HCT116 (cell line): ENCODE results near the gene HSF2BP. TPM values are rescaled to one million over a fixed set of nuclear protein-coding genes. Genes with fewer than 3 reads are reported as not detected.
"Not testable (repeated sequence)": the region's sequence is repeated elsewhere in the genome, so short reads cannot be mapped to it uniquely, and the experiment has no call there.

Source experiments
- ATAC-seq: fragments of 200-7000 bp; cut with Tn5 transposase; 2 replicates; pipeline ENCODE4 v1.9.1; 2020; ENCODE audit warnings: mild to moderate bottlenecking, moderate library complexity
- BruUV-seq: library from RNA; stranded (reverse); fragments of 400-500 nt; replicated peaks from 2 replicates; lab custom pipeline; 2021; lab: Mats Ljungman, UMichigan
- CTCF ChIA-PET: fragments of 300-600 bp; sonication (Branson Sonifier 250); formaldehyde crosslinking; loops from one replicate; lab custom pipeline; 2021; ENCODE audit warnings: antibody characterized with exemption; lab: Charles Lee
- POLR2A ChIA-PET: fragments of 300-600, 350-600 bp; sonication (Branson Sonifier 250); formaldehyde crosslinking; loops from one replicate; lab custom pipeline; 2021; ENCODE audit warnings: antibody characterized with exemption; lab: Charles Lee
- RAD21 ChIA-PET, 2 experiments: fragments of 300-600 bp; sonication (Branson Sonifier 250); formaldehyde crosslinking; loops; one replicate each; lab custom pipeline; 2023; ENCODE audit warnings: low total read pairs in 2 of 2; ENCODE audit not compliant: uncharacterized antibody in 2 of 2, unreplicated experiment in 2 of 2, low non-redundant PET in 1 of 2; lab: Charles Lee
- DNase-seq: peaks from one replicate; pipeline ENCODE4 v3.0.0-alpha.2; 2010; ENCODE audit warnings: low read depth, low spot score
- H2AFZ ChIP-seq: fragments of 200-600 bp; shearing (Covaris generic), sonication (generic); 2 replicates; pipeline ENCODE4 v1.6.1; 2017; ENCODE audit warnings: low read depth, mixed run types, mixed read lengths, antibody characterized with exemption, low read length; ENCODE audit not compliant: poor library complexity, severe bottlenecking
- H3K27ac ChIP-seq: 2 replicates; pipeline ENCODE4 v1.5.1; 2012; ENCODE audit warnings: low read depth, low read length
- H3K27me3 ChIP-seq: fragments of 200-600 bp; sonication (generic); 2 replicates; pipeline ENCODE4 v1.6.1; 2016; ENCODE audit warnings: mixed run types, low read length, mixed read lengths; ENCODE audit not compliant: insufficient read depth
- H3K36me3 ChIP-seq, 2 experiments: fragments of 200-500 bp in 1 of 2; fragments of 200-600 bp in 1 of 2; sonication (Bioruptor generic) in 1 of 2; sonication (generic) in 1 of 2; 2 replicates each; pipeline versions ENCODE4 v1.5.1 to v1.6.1; 2014 to 2016; ENCODE audit warnings: low read length in 2 of 2, inconsistent platforms in 1 of 2, mixed read lengths in 1 of 2, mixed run types in 1 of 2; ENCODE audit not compliant: insufficient read depth in 2 of 2, control insufficient read depth in 1 of 2
- H3K4me1 ChIP-seq, 2 experiments: fragments of 200-600 bp in 1 of 2; sonication (generic) in 1 of 2; 2 replicates each; pipeline versions ENCODE4 v1.5.1 to v1.6.1; 2012 to 2017; ENCODE audit warnings: low read length in 2 of 2, inconsistent platforms in 1 of 2, mild to moderate bottlenecking in 1 of 2, mixed read lengths in 1 of 2, mixed run types in 1 of 2, moderate library complexity in 1 of 2; ENCODE audit not compliant: insufficient read depth in 2 of 2, control insufficient read depth in 1 of 2
- H3K4me2 ChIP-seq: fragments of 200-600 bp; sonication (generic); 2 replicates; pipeline ENCODE4 v1.6.1; 2017; ENCODE audit warnings: mixed run types, low read length, mixed read lengths
- H3K4me3 ChIP-seq, 2 experiments: fragments of 200-600 bp in 1 of 2; sonication (generic) in 1 of 2; replicated peaks in 1 of 2; 2 replicates each; pipeline ENCODE4 v1.5.1; 2011 to 2016; ENCODE audit warnings: low read length in 2 of 2, control low read depth in 1 of 2, low read depth in 1 of 2, mild to moderate bottlenecking in 1 of 2, mixed read lengths in 1 of 2, mixed run types in 1 of 2
- H3K79me2 ChIP-seq: fragments of 200-600 bp; sonication (generic); 2 replicates; pipeline ENCODE4 v1.6.1; 2017; ENCODE audit warnings: mild to moderate bottlenecking, mixed run types, low read length, moderate library complexity, mixed read lengths; ENCODE audit not compliant: insufficient read depth
- H3K9ac ChIP-seq: fragments of 200-600 bp; sonication (generic); 2 replicates; pipeline ENCODE4 v1.6.1; 2016; ENCODE audit warnings: low read length, mixed read lengths
- H3K9me2 ChIP-seq: fragments of 200-600 bp; sonication (generic), shearing (Covaris generic); 2 replicates; pipeline ENCODE4 v1.6.1; 2017; ENCODE audit warnings: mixed run types, mild to moderate bottlenecking, moderate library complexity; ENCODE audit not compliant: insufficient read depth
- H3K9me3 ChIP-seq, 2 experiments: fragments of 200-500 bp in 1 of 2; fragments of 200-600 bp in 1 of 2; sonication (Bioruptor generic) in 1 of 2; sonication (generic) in 1 of 2; 2 replicates each; pipeline ENCODE4 v1.6.1; 2014 to 2017; ENCODE audit warnings: low read length in 2 of 2, mixed read lengths in 2 of 2, inconsistent platforms in 1 of 2, low read depth in 1 of 2, mild to moderate bottlenecking in 1 of 2, mixed run types in 1 of 2, moderate library complexity in 1 of 2; ENCODE audit not compliant: control insufficient read depth in 1 of 2, insufficient read depth in 1 of 2
- H4K20me1 ChIP-seq: fragments of 200-600 bp; sonication (generic), shearing (Covaris generic); 2 replicates; pipeline ENCODE4 v1.6.1; 2017; ENCODE audit warnings: mixed run types, mild to moderate bottlenecking, moderate library complexity; ENCODE audit not compliant: insufficient read depth
- CBX3 ChIP-seq: IDR thresholded peaks from 2 replicates; pipeline ENCODE4 v1.6.1; 2012; ENCODE audit warnings: low read depth
- CEBPB ChIP-seq: IDR thresholded peaks from 2 replicates; pipeline ENCODE4 v1.6.1; 2012; ENCODE audit warnings: low read depth
- ELF1 ChIP-seq: IDR thresholded peaks from 2 replicates; pipeline ENCODE4 v1.6.1; 2012; ENCODE audit warnings: low read depth, borderline replicate concordance
- FOSL1 ChIP-seq: IDR thresholded peaks from 2 replicates; pipeline ENCODE4 v1.6.1; 2012; ENCODE audit warnings: low read depth
- POLR2A ChIP-seq: IDR thresholded peaks from 2 replicates; pipeline ENCODE4 v1.7.0; 2011; ENCODE audit warnings: borderline replicate concordance; ENCODE audit not compliant: insufficient read depth, insufficient read length; ENCODE audit errors: extremely low read depth
- POLR2AphosphoS5 ChIP-seq: IDR thresholded peaks from 2 replicates; pipeline ENCODE4 v1.6.1; 2011; ENCODE audit warnings: mild to moderate bottlenecking, low read depth, low read length, moderate library complexity
- SIN3A ChIP-seq: IDR thresholded peaks from 2 replicates; pipeline ENCODE4 v1.6.1; 2012; ENCODE audit warnings: low read depth
- SP1 ChIP-seq: IDR thresholded peaks from 2 replicates; pipeline ENCODE4 v1.6.1; 2012; ENCODE audit warnings: low read depth
- SRF ChIP-seq: IDR thresholded peaks from 2 replicates; pipeline ENCODE4 v1.6.1; 2012; ENCODE audit warnings: low read depth
- ZNF274 ChIP-seq: fragments of 200-500 bp; sonication (Bioruptor generic); IDR thresholded peaks from 2 replicates; pipeline ENCODE4 v1.6.1; 2014; ENCODE audit warnings: mild to moderate bottlenecking, low read depth, low read length, inconsistent platforms
- intact Hi-C: fragments of 100-400 bp; cut with micrococcal nuclease; formaldehyde crosslinking; loops from 2 replicates; pipeline ENCODE4 v1.10.0; 2022
- total RNA-seq: library from RNA; stranded (reverse); gene quantifications from one replicate; pipeline ENCODE4 v1.2.1, GENCODE V29; 2021; ENCODE audit not compliant: unreplicated experiment
- TF ChIP-seq, protein P1 (sequence below): IDR thresholded peaks from 2 replicates; pipeline ENCODE4 v1.6.1; 2012
- TF ChIP-seq, protein P2 (sequence below): IDR thresholded peaks from 2 replicates; pipeline ENCODE4 v1.6.1; 2012; ENCODE audit warnings: low read depth
- TF ChIP-seq, protein P3 (sequence below), 3 experiments: fragments of 200-600 bp in 1 of 3; sonication (generic) in 1 of 3; IDR thresholded peaks in 2 of 3; conservative IDR thresholded peaks in 1 of 3; 2 replicates each; pipeline ENCODE4 v1.5.1; 2012 to 2017; ENCODE audit warnings: low read depth in 2 of 3, low read length in 2 of 3, antibody characterized with exemption in 1 of 3, borderline replicate concordance in 1 of 3, control low read depth in 1 of 3, mild to moderate bottlenecking in 1 of 3, mixed read lengths in 1 of 3, mixed run types in 1 of 3, moderate library complexity in 1 of 3; ENCODE audit not compliant: insufficient read depth in 1 of 3
- TF ChIP-seq, protein P4 (sequence below): IDR thresholded peaks from 2 replicates; pipeline ENCODE4 v1.6.1; 2012
- TF ChIP-seq, protein P5 (sequence below): IDR thresholded peaks from 2 replicates; pipeline ENCODE4 v1.6.1; 2011; ENCODE audit warnings: mild to moderate bottlenecking, low read length, moderate library complexity; ENCODE audit not compliant: insufficient replicate concordance; ENCODE audit errors: extremely low read depth

The HSF2BP gene
- total RNA-seq, 1 experiment from 2014 or later, result 0.59 TPM

DNA sequence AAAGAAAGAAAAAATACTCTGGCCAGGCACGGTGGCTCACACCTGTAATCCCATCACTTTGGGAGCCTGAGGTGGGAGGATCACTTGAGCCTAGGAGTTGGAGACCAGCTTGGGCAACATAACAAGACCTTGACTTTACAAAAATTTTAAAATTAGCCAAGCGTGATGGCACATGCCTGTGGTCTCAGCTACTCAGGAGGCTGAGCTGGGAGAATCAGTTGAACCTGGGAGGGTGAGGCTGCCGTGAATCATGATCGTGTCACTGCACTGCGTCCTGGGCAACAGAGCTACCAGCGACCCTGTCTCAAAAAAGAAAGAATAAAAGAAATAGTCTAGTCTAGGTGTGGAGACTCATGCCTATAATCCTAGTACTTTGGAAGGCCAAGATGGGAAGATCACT, 22.4 kb upstream of the HSF2BP start:
- ChIA-PET POLR2A (no interaction called here), RAD21 (no interaction called here), CTCF (no interaction called here)
- no peak for DNase-seq
- Histone ChIP-seq H3K27me3 (no peaks in the 10 kb centered on the region), H3K9me3 (no peaks in the 10 kb centered on the region), H3K79me2 (peaks cover 55% of the 10 kb centered on the region), H3K4me2 (no peak overlapping the region), H3K36me3 (peaks cover 46 to 48% of the 10 kb centered on the region in 2 experiments; a peak in 3 of 4 replicates), H3K9me2 (no peaks in the 10 kb centered on the region), H3K4me1 (no peaks in the 10 kb centered on the region), H4K20me1 (no peaks in the 10 kb centered on the region), H3K27ac (no peak overlapping the region), H3K4me3 (no peak overlapping the region), H2AFZ (no peak overlapping the region), H3K9ac (no peak overlapping the region)
- no peak for ATAC-seq
- no TSS peak for BruUV-seq
- intact Hi-C loops, result no loop called here
- TF ChIP-seq POLR2A (no peak), ELF1 (no peak), ZNF274 (no peak), CEBPB (no peak), SRF (no peak), CBX3 (no peak), SIN3A (no peak), SP1 (no peak), POLR2AphosphoS5 (no peak), FOSL1 (no peak)
- TF ChIP-seq, protein P1, sequence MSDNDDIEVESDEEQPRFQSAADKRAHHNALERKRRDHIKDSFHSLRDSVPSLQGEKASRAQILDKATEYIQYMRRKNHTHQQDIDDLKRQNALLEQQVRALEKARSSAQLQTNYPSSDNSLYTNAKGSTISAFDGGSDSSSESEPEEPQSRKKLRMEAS, result no peak
- TF ChIP-seq, protein P2, sequence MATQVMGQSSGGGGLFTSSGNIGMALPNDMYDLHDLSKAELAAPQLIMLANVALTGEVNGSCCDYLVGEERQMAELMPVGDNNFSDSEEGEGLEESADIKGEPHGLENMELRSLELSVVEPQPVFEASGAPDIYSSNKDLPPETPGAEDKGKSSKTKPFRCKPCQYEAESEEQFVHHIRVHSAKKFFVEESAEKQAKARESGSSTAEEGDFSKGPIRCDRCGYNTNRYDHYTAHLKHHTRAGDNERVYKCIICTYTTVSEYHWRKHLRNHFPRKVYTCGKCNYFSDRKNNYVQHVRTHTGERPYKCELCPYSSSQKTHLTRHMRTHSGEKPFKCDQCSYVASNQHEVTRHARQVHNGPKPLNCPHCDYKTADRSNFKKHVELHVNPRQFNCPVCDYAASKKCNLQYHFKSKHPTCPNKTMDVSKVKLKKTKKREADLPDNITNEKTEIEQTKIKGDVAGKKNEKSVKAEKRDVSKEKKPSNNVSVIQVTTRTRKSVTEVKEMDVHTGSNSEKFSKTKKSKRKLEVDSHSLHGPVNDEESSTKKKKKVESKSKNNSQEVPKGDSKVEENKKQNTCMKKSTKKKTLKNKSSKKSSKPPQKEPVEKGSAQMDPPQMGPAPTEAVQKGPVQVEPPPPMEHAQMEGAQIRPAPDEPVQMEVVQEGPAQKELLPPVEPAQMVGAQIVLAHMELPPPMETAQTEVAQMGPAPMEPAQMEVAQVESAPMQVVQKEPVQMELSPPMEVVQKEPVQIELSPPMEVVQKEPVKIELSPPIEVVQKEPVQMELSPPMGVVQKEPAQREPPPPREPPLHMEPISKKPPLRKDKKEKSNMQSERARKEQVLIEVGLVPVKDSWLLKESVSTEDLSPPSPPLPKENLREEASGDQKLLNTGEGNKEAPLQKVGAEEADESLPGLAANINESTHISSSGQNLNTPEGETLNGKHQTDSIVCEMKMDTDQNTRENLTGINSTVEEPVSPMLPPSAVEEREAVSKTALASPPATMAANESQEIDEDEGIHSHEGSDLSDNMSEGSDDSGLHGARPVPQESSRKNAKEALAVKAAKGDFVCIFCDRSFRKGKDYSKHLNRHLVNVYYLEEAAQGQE, result no peak
- TF ChIP-seq, protein P3, sequence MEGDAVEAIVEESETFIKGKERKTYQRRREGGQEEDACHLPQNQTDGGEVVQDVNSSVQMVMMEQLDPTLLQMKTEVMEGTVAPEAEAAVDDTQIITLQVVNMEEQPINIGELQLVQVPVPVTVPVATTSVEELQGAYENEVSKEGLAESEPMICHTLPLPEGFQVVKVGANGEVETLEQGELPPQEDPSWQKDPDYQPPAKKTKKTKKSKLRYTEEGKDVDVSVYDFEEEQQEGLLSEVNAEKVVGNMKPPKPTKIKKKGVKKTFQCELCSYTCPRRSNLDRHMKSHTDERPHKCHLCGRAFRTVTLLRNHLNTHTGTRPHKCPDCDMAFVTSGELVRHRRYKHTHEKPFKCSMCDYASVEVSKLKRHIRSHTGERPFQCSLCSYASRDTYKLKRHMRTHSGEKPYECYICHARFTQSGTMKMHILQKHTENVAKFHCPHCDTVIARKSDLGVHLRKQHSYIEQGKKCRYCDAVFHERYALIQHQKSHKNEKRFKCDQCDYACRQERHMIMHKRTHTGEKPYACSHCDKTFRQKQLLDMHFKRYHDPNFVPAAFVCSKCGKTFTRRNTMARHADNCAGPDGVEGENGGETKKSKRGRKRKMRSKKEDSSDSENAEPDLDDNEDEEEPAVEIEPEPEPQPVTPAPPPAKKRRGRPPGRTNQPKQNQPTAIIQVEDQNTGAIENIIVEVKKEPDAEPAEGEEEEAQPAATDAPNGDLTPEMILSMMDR (IDR thresholded peaks at IDR 0.05 in 2 of 3, conservative IDR thresholded peaks at IDR 0.05 in 1 of 3; ENCODE audit: borderline replicate concordance in 1 of 3, insufficient read depth in 1 of 3, low read depth in 2 of 3, low read length in 2 of 3), result no peak
- TF ChIP-seq, protein P4, sequence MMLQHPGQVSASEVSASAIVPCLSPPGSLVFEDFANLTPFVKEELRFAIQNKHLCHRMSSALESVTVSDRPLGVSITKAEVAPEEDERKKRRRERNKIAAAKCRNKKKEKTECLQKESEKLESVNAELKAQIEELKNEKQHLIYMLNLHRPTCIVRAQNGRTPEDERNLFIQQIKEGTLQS, result no peak
- TF ChIP-seq, protein P5, sequence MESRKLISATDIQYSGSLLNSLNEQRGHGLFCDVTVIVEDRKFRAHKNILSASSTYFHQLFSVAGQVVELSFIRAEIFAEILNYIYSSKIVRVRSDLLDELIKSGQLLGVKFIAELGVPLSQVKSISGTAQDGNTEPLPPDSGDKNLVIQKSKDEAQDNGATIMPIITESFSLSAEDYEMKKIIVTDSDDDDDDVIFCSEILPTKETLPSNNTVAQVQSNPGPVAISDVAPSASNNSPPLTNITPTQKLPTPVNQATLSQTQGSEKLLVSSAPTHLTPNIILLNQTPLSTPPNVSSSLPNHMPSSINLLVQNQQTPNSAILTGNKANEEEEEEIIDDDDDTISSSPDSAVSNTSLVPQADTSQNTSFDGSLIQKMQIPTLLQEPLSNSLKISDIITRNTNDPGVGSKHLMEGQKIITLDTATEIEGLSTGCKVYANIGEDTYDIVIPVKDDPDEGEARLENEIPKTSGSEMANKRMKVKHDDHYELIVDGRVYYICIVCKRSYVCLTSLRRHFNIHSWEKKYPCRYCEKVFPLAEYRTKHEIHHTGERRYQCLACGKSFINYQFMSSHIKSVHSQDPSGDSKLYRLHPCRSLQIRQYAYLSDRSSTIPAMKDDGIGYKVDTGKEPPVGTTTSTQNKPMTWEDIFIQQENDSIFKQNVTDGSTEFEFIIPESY, result no peak

DNA sequence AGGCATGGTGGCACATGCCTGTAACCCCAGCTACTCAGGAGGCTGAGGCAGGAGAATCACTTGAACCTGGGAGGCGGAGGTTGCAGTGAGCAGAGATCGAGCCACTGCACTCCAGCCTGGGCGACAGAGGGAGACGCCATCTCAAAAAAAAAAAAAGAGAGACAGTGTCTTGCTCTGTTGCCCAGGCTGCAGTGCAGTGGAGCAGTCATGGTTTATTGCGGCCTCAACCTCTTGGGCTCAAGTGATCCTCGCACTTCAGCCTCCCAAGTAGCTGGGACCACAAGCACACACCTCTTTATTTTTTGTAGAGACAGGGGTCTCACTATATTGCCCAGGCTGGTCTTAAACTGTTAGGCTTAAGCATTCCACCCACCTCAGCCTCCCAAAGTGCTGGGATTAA, 21.1 kb upstream of the HSF2BP start:
- DNase-seq, H3K9me2 ChIP-seq, H3K9ac ChIP-seq, intact Hi-C loops, H4K20me1 ChIP-seq, POLR2A ChIA-PET, ATAC-seq, CTCF ChIA-PET, RAD21 ChIA-PET, H3K4me2 ChIP-seq, H3K27ac ChIP-seq, H3K9me3 ChIP-seq, BruUV-seq, H3K4me3 ChIP-seq, H2AFZ ChIP-seq, H3K4me1 ChIP-seq, H3K27me3 ChIP-seq: not testable (repeated sequence)
- H3K36me3 ChIP-seq, result peaks cover 42 to 44% of the 10 kb centered on the region in 2 experiments; a peak in 3 of 4 replicates
- H3K79me2 ChIP-seq, result peaks cover 56% of the 10 kb centered on the region
